GM12801 (cell line): Measurements from ENCODE around the gene CDH4.

Experiments used
- TF ChIP-seq, protein P1 (sequence below): IDR thresholded peaks from one replicate; pipeline ENCODE4 v1.5.1; 2011; ENCODE audit warnings: control low read depth; ENCODE audit not compliant: insufficient read length; ENCODE audit errors: extremely low read depth

CDH4 gene

GRCh38 chr20:61303675-61304074 lies 51.6 kb downstream of the CDH4 start:
- TF ChIP-seq, protein P1, sequence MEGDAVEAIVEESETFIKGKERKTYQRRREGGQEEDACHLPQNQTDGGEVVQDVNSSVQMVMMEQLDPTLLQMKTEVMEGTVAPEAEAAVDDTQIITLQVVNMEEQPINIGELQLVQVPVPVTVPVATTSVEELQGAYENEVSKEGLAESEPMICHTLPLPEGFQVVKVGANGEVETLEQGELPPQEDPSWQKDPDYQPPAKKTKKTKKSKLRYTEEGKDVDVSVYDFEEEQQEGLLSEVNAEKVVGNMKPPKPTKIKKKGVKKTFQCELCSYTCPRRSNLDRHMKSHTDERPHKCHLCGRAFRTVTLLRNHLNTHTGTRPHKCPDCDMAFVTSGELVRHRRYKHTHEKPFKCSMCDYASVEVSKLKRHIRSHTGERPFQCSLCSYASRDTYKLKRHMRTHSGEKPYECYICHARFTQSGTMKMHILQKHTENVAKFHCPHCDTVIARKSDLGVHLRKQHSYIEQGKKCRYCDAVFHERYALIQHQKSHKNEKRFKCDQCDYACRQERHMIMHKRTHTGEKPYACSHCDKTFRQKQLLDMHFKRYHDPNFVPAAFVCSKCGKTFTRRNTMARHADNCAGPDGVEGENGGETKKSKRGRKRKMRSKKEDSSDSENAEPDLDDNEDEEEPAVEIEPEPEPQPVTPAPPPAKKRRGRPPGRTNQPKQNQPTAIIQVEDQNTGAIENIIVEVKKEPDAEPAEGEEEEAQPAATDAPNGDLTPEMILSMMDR: no peak

DNA sequence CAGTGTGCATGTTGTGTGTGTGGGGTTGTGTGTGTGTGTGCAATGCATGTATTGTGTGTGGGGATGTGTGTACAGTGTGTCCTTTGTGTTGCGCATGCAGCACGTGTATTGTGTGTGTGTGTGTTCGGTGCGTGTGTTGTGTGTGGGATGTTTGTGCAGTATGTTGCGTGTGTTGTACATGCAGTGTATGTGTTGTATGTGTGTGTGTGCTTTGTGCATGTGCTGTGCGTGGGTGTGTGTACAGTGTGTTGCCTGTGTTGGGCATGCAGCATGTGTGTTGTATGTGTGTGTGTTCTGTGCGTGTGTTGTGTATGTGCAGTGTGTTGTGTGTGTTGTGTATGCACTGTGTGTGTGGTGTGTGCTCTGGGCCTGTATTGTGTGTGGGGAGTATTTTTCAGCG lies 52.7 kb downstream of the CDH4 start:
- TF ChIP-seq, protein P1: no peak

DNA sequence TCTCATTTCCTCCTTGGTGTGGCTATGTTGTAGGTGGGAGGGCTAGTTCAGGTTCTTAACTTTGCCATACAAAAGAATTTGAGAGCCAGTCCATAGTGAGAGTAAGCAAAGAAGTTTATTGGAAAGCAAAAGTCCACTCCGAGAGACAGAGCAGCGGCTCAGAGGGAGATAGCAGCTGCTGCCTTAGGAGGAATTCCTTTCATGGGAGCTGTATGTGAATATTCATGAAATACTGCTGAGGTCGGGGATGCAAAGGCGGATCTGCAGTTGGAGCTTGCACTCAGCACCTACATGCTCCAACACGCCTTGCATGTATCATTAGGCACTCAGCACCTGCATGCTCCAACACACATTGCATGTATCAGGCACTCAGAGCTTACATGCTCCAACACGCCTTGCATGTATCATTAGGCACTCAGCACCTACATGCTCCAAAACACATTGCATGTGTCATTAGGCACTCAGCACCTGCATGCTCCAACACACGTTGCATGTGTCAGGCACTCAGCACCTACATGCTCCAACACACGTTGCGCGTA lies 54.9 kb downstream of the CDH4 start:
- TF ChIP-seq, protein P1: no peak

DNA sequence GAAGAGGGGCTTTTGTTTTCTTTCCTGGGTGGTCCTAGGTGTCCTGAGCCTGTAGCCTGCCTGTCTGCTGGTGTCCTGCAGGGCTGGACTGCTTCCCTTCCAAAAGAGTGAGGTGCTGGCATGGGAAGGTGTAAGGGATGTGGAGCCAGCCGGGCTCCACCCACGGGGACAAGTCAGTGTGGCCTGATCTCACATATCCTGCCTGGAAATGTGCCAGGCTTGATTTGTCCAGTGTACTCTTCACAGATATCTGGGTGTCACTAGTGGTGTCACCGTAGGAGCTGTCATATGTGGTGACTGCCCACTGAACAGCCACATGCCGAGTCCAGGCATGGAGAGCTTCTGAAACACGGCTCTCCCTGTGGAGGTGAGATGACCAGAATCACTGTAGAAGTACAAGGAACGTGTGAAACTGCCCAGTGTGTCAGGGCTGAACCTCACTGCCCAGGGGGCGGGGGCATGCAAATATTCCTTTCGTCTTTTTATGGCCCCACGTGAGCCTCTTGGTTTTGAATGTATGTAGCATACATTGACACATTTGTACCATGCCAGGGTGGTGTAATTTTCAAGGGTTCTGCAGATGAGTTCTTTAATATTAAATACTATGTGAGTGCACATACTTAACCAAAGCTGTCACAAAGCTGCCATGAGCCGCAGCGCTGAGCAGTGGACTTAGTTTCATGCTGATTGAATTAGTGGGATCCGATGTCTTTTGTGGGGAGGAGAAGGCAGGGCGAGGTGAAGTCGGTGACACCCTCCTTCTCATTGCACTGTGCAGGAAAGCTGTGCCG lies 55.8 kb downstream of the CDH4 start:
- TF ChIP-seq, protein P1: no peak

GRCh38 chr20:61308477-61308774 lies 56.4 kb downstream of the CDH4 start:
- TF ChIP-seq, protein P1: no peak

DNA sequence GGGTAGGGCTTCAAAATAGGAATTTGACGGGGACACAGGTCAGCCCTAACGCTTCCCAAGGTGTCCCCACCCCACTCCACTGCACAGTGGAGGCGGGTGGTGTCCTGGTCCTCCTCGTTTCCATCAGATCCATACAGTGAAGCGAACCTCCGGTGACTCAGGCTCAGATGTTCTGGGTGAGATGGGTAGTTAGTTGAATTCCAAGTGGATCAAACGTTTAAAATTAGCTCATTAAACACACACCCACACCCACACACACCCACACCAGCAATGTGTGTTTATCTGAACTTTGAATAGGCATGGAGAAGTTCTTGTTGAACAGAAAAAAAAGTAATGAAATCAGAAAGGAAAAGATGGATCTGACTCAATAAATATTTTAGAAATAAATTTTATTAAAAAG lies 58.9 kb downstream of the CDH4 start:
- TF ChIP-seq, protein P1: no peak

DNA sequence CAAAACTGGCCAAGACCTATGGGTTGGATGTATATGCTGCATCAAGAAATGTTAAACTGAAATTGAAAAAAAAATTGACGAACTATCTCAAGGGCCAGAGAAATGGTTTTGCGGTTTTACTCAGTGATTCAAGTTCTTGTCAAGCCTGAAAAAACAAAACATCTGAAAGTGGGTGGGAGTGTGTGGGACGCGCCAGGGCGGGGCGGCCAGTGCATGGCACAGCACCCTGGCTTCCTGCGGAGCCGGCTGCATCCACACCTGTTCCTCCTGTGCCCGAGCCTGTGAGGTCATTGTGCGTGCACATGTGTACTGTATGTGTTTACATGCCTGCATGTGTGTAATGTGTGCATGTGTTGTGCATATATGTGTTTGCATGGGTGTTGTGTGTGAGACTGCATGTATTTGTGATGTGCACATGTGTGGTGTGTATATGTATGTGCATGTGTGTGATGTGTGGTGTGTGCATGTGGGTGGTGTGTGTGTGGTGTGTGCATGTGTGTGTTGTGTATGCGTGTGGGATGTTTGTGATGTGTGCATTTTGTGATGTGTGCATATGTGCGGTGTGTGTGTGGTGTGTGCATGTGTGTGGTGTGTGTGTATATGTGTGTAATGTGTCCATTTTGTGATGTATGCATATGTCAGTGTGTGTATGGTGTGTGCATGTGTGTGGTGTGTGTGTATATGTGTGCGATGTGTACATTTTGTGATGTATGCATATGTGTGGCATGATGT lies 59.8 kb downstream of the CDH4 start:
- TF ChIP-seq, protein P1: no peak
